Measurements from ENCODE around the gene AUP1.

DNA sequence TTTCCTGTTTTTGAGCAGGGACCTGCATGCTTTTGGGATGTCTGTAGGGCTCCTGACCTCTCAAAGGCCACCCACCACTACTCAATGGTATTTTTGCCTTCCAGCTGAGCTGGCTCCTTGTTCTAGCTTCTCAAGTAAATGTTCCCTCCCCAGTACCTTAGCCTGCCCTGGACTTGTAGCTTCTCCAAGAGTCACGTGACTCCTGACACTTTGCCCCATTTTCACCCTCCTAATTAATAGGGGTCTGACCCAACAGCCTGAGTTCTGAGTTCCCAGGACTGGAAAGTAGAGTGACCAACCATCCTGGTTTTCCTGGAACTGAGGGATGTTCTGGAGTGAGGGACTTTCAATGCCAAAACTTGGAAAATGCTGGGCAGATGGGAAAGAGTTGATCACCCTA is 34.1 kb downstream of the AUP1 start:
- TF ChIP-seq POLR2AphosphoS5 (IDR thresholded peaks at IDR 0.05; ENCODE audit: low read depth, low read length), result no peak
- TF ChIP-seq TAF1 (IDR thresholded peaks at IDR 0.05; ENCODE audit: borderline replicate concordance, insufficient read depth, low read length), result no peak
- TF ChIP-seq, protein P1, sequence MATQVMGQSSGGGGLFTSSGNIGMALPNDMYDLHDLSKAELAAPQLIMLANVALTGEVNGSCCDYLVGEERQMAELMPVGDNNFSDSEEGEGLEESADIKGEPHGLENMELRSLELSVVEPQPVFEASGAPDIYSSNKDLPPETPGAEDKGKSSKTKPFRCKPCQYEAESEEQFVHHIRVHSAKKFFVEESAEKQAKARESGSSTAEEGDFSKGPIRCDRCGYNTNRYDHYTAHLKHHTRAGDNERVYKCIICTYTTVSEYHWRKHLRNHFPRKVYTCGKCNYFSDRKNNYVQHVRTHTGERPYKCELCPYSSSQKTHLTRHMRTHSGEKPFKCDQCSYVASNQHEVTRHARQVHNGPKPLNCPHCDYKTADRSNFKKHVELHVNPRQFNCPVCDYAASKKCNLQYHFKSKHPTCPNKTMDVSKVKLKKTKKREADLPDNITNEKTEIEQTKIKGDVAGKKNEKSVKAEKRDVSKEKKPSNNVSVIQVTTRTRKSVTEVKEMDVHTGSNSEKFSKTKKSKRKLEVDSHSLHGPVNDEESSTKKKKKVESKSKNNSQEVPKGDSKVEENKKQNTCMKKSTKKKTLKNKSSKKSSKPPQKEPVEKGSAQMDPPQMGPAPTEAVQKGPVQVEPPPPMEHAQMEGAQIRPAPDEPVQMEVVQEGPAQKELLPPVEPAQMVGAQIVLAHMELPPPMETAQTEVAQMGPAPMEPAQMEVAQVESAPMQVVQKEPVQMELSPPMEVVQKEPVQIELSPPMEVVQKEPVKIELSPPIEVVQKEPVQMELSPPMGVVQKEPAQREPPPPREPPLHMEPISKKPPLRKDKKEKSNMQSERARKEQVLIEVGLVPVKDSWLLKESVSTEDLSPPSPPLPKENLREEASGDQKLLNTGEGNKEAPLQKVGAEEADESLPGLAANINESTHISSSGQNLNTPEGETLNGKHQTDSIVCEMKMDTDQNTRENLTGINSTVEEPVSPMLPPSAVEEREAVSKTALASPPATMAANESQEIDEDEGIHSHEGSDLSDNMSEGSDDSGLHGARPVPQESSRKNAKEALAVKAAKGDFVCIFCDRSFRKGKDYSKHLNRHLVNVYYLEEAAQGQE (IDR thresholded peaks at IDR 0.05; ENCODE audit: insufficient read depth in 1 of 2, low read depth in 2 of 2, low read length in 2 of 2), result no peak
- no peak for TF ChIP-seq SIN3A (IDR thresholded peaks at IDR 0.05; ENCODE audit: borderline replicate concordance, insufficient read depth, low read length)
